ENCODE results near the gene ALK. TPM values are rescaled to one million over a fixed set of nuclear protein-coding genes. Genes with fewer than 3 reads are reported as not detected.
A peak's percentile ranks its signal among the peaks of the same experiment; 100 is the strongest.

Gene ALK
- total RNA-seq, 1 donor from 2014 or later: 0.10 TPM

DNA sequence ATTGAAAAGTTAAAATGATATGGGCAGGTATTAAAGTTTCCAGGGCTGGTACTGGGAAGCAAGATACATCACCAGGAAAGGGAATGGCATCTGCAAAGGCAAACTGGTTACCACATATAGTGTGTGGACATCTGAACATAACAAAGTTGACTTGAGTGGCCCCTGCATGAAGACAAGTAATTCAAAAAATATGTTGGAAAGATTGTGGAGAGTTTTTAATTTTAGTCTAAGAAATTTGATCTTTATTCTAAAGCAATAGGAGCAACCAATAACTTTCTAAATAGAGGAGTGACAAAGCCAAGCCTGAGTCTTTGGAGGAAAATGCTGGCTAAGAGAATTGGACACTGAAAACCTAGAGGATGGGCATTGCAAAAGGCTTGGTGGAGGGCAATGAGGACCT, 278.2 kb downstream of the ALK start:
- DNase-seq: no peak

DNA sequence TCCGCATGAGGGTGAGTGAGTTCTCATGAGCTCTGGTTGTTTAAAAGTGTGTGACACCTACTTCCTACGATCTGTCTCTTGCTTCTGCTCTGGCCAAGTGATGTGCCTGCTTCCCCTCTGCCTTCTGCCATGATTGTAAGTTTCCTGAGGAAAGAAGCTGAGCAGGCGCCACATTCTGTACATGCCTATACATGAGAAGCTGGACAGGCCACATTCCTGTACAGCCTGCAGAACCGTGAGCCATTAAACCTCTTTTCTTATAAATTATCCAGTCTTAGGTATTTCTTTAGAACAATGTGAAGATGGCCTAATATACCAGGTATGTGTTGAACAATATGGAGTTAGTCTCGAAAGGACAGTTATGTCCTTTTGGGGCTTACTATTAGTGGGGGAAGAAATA, 281.0 kb downstream of the ALK start:
- no peak for DNase-seq

DNA sequence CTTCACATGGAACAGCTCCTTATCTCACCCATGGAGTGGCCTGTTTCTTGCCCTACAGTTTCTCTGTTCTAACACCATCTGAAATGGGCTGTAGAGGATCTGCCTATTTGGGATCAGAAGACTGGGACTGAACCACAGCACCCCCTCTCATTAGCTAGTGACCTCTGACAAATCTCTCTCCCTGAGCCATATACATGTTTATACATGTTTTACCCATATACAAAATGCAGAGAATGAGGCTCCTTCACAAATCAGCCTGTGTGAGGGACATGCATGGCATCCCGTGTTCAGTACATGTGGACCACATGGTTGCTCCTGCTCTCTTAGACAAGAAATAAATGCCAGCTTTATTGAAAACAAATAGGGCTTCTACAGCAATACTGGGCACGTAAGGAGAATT, 282.7 kb downstream of the ALK start:
- no peak for DNase-seq

DNA sequence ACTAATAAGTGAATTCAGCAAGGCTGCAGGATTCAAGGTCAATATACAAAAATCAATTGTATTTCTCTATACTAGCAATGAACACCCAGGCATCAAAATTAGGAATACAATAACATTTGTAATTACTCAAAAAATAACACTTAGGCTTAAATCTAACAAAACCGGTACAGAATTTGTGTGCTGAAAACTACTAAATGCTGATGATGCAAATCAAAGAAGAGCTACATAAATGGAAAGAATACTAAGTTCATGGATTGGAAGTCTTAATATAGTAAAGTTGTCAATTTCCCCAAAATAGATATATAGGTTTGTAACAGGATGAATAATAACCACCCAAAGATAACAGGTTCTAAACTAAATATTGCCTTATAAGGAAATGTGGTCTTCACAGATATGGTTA, 286.5 kb downstream of the ALK start:
- no peak for DNase-seq

DNA sequence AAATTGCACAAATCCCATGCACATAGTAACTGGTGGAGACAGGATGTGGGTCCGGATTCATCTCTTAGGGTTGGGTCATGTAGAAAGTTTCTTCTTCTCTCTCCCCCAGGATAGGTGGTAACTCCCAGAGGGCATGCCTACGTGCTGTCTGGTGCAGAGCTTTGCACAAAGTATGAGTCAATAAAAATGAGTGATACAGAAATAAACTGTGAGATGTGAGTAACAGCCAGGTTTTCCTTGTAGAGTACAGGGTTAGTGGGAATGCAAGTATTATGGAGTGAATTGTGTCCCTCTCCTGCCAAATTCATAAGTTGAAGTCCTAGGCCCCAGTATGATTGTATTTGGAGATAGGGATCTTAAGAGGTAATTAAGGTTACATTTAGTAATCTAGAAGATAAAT, 289.4 kb downstream of the ALK start:
- no peak for DNase-seq

DNA sequence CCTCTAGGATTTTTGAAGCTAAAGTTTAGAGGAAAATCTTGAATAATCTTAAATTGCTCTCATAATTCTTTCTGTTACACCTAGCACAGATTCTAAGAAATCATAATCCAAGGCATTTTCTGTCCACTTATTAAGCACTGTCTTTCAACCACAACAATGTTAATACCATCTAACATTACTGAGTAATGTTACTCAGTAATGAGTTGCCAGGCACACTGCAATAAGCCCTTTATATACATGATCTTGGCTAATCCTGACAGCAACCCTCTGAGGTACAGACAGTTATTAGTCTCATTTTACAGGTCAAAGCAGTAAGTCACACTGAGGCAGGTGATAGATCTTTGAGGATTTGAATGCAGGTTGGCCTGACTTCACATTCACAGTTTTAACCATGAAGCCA, 291.9 kb downstream of the ALK start:
- DNase-seq: no peak

DNA sequence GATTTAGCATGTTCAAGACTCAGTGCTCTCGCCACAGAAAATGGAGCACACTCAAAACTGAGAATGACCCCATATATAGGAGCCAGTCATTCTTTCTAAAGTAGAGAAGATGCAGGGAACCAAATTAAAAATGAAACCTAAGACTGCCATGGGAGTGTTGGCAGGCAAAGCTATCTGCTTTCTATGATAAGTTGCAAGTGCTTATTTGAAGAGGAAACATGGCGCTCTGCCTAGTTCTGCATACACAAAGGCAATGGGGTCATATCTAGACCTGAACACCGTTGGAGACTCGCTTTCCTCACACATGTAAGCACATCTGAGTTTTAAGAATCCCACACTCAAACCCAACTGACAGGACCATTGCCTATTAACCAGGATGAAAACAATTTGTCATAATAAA, 292.5 kb downstream of the ALK start:
- no peak for DNase-seq

DNA sequence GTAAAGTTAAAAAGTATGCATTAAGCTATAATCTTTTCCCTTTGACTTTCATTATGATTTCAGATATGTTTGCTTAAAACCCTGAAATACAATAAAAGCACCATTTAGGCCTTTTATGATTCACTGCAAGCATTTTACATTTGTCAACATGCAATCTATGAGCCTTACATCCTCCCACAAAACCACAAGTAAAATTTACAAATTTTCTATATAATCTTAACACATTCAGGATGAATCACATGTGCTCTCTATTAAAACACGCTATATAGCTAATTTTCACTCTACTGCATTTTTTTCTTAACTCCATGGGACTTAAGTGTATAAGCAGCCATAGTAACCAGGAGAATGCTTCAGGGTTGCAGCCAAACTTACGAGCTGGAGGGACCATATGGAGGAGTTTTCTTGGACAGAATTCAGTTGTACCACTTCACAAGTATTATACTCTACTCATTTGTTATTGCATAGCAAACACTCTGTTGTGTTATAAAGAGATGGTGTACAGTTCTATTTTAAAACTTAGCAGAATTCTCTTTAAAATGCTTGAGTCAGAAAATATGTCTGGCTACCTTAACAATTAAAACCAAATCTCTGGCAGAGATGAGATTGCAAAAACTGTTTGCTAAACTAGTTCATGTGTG, 293.2 kb downstream of the ALK start:
- peak; percentile 11 for DNase-seq

DNA sequence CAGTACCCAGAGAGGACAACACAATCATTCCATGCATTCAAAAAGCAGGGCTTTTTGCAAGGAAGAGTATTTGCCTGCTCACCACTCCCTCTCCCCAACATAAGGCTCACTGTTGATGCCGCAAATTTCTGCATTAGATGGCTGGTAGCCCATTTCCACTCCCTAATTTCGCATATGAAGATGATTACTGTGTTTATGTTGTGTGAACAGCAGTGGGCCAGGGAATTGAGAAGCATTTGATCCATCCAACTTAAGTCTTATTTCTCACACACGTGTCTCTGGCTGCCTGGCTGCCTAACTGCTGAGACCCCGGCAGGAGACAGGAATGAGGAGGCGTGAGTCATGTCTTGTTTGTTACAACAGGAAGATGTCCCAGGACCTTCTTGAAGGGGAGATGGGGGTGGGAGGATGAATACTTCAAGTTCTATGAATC, 294.1 kb downstream of the ALK start:
- peak; percentile 43 for DNase-seq

DNA sequence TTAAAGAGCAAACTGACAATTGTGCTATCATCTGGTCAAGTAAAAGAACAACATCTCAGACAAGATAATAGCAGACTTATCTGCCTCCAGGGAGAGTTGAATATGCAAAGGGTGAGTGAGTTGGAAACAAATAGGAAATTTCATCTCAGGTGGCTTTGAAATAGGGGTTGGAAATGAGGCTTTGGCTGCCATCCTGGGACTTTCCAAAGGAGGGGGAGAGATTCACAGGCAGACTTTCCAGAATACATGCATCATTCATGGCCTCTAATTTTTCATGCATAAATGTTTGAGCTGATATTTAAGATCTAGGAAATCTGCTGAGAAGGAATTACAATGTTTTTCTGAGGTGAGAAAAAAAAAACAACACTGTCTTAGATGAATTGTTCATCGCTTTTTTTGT, 300.5 kb downstream of the ALK start:
- no peak for DNase-seq

DNA sequence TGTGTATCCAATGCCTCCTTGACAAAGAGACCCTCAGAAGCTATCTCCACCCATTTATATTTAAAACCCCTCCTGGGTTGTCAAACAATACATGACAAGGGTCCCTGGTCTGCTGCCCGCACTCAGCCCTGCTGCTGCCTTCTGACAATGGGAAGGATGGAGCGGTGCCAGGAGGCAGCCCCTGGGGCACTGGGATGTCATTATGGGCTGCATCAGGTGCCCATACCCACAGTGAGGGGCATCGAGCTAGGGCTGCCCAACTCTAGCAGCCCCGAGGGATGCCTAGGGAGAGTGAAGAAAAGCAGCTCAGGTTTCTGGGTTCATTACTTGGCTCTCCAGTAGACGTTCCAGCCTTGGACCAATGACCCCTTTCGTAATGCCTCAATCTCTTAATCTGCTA, 301.7 kb downstream of the ALK start:
- no peak for DNase-seq

DNA sequence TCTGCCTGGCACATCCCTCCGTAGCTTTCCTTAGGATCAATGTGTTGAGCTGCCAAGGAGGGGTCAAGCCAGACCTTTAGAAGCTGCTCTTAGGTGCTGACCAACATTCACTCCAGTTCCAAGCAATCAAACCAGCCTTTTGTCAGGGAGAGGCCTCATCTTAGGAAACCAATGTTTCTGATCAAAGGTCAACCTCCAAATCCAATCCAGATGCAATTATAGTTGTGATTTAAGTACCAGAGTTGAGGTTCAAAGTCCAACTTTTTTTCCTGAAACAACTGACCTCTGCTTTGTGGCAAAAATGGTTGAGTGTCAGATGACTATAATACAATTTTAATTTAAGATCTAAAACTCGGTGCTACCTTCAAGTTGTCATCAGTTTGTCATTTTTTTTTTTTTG, 303.4 kb downstream of the ALK start:
- DNase-seq: no peak

DNA sequence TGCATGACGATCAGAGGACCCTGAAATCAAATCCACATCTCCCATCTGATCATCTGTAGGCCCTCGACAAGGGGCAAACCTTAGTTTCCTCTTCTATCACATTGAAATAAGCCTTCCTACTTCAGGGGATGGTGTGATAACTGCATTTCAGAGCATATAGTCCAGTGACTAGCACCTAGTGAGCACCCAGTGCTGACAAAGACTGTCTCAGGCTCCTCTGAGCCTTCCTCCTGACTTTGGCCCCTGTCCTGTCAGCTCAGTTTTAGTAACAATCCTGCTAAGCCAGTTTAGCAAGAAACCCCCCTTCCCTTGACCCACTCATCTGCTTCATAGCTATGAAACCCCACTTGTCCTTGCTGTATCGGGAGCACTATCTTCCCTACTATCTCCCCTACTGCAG, 304.0 kb downstream of the ALK start:
- no peak for DNase-seq

DNA sequence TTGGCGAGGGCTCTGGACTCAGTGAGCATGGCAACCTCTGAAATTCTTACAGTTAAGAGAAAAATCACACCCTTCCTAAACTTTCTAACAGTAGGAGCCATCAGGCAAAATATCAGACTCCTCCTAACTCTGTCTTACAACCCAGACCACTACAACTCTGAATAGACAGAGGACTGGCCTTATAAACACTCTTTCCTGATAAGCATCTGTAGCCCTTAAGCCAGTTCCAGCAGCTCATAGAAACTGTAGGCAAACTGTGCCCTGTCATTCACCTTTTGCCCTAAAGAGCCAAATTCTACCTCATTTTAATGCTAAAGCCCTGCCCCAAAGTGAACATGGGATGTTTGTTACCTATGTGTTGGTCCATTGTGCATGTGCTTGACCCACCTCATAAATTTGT, 304.8 kb downstream of the ALK start:
- DNase-seq: no peak

DNA sequence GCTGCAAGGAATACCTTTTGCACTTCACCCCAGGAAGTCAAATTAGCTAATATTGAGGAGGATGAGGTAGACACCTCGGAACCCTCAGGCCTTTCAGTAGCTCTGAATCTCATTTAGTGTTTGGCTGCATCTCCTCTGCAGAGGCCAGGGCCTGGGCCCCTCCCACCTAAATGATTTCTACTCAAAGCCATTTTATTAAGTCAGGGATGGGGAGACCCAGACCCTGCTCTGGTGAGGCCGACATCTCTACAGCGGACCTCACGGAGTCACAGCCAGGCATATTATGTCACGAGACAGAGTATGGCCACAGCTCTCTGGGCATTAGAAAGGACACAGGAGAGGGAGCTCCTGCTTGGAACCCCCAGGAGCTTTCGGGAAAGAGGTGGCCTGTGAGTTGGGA, 305.5 kb downstream of the ALK start:
- no peak for DNase-seq

DNA sequence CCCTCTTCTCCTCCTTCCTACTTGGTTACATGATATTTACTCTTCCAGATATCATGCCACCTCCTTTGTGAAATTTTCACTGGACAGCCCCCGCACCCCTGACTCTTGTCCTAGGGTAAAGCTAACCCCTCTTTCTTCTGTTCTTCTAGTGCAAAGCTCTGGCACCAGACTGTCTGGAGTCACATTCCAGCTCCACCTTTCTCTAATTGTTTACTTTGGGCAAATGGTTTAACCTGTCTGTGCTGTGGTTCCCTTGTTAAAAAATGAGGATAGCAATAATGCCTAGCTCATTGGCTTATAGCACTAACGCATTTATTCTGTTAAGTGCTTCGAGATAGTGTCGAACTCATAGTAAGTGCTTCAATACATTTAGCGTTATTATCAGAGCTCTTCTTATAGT, 306.2 kb downstream of the ALK start:
- no peak for DNase-seq

DNA sequence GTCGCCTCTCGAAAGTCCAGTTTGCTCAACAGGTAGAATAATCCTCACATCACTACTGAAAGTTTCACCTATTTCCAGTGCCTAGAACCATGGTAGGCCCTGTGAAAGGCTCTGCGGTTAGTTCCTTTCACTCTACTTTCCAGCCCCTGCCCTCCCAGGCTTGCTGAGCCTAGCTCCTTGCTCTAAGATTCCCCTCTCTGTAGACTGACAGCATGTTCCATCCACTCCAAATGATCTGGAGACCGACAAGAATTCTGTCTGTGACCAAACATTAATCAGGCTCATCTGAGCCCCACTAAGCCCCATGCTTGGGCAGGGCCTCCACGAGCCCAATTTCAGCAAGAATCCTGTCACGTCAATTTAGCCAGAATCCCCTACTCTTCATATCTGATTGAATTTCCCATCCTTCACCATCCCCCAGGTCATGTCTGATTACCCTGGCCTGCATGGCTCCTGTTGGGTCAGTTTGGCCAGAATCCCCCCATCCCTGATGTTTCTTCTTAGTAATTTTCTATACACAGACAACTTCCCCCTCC, 307.0 kb downstream of the ALK start:
- DNase-seq: no peak

DNA sequence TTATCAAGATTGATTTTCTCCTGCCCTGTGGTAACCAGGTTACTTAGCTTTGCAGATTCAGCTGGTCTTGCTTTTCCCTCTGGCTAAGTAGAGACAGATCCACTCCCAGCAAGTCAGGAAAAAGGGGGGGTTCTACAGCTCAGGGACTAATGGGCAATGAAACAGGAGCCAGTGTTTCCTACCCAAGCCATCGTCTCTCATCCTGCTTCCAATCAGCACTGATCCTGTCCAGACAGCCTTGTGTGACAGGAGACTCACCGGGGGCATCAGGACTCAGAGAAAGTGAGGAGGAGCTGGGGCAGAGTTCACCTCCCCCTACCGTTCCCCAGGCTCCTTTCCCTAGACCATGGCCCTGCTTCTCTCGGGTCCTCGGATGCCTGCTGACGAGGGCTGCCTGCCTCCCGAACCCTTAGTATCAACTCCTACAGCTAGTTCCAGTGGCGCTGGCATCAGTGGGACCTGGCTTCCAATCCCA, 307.6 kb downstream of the ALK start:
- DNase-seq: no peak

DNA sequence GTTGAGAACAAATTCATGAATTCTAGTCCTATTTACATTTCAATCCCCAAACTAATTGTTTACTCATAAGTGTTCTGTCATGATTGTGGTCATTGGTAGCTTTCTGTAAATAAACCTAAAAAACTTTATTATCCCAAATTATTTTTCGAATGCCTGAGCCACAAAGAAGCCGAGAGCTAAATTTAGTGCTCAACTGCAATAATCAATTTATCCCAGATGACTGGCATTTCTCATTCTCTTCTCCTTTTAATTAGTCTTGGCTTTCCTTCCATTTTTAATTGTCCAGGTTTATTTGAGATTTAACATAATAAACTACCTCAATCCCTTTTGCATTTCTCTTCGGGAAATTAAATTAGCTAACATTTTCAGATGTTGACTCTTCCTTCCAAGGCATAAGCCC, 308.3 kb downstream of the ALK start:
- DNase-seq: no peak

DNA sequence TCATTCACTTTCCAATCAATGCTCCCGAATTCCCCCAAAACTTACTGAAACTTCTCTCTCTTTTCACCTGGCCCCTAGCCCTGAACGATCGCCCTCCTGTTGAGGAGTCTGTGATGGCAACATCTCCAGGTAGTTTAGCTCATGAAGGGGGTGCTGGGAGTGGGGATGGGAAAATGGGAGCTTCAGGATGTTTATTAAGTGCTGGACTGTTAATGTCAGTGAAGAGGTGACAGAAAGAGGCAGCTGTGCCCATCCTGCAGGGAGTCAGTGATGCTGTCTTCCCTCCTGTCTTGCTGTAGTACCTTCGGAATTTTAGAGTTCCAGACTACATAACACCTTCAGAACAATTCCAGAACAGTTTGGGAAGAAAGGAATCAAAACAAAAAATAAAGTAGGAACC, 308.8 kb downstream of the ALK start:
- no peak for DNase-seq

DNA sequence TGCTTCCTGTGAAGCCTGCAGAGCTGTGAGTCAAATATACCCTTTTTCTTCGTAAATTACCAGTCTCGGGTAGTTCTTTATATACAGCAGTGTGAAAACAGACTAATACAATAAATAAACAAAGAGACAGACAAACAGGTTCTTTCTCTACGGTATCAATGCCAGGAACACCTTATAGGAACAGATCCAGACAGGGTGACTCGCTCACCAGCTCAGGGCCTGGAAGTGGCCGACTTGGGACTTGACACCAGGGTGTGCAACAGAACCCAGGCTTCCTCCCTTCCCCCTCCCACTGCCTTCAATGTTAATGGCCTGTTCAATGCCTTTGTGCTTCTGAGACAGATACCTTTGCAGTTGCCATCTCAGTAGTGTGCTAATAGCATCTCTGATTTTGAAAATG, 309.5 kb downstream of the ALK start:
- DNase-seq: no peak

DNA sequence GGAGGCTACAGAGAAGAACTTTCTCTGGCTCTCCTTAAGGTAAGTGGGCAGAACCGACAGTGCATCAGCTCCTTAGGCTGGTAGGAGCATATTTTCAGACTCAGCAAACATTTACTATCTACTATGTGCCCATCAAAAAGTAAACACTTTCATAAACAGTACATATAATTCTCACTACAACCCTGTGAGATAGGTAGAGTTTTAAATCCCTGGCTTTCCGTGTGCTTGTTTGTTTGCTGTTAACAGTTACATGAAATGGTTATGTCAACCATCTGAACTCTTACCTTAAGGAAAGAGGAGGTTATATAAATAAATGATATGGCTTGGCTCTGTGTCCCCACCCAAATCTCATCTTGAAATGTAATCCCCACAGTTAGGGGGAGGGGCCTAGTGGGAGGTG, 310.1 kb downstream of the ALK start:
- no peak for DNase-seq

DNA sequence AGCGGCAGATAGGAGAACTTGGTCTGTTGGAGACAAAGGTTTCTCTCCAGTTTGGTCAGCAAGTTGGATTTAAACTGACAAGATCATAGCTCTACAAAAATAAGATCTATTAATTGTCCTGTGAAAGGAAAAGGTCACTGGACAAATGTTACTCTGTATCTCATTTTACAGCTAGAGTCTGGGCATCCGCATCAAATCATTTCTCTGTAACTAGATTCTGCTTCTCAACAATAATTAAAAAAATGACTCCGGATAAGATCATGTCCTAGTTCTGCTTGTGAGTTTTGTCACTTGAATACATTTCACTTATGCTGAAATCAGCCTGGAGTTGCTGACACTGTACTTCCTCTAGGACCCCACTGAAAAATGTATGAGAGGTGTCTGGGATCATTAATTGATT, 310.8 kb downstream of the ALK start:
- no peak for DNase-seq

DNA sequence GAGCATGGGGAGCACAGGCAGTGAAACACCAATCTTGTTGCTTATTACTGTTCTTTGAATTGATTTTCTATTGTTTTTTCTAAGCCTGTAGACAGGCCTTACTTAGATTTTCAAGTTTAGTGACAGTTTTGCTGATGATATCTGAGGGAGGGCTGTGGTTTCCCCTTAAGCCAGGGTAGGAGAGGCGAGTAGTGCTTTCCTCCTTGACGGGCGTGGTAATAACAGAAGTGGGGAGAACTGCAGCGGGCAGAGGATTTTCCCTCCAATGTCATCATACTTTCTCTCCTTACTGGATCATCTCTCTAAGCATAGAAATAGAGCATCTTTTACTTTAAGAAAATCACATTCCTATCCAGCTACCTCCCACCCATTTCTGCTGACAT, 314.4 kb downstream of the ALK start:
- no peak for DNase-seq
